ENCODE results near the gene PCBP3.

- TF ChIP-seq, protein P1, sequence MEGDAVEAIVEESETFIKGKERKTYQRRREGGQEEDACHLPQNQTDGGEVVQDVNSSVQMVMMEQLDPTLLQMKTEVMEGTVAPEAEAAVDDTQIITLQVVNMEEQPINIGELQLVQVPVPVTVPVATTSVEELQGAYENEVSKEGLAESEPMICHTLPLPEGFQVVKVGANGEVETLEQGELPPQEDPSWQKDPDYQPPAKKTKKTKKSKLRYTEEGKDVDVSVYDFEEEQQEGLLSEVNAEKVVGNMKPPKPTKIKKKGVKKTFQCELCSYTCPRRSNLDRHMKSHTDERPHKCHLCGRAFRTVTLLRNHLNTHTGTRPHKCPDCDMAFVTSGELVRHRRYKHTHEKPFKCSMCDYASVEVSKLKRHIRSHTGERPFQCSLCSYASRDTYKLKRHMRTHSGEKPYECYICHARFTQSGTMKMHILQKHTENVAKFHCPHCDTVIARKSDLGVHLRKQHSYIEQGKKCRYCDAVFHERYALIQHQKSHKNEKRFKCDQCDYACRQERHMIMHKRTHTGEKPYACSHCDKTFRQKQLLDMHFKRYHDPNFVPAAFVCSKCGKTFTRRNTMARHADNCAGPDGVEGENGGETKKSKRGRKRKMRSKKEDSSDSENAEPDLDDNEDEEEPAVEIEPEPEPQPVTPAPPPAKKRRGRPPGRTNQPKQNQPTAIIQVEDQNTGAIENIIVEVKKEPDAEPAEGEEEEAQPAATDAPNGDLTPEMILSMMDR (IDR thresholded peaks at IDR 0.05), result no peak
- TF ChIP-seq POLR2A (IDR thresholded peaks at IDR 0.05), result no peak
Measured at GRCh38 chr21:45737485-45738166, 94.1 kb downstream of the PCBP3 start.

Measured in lower leg skin (tissue), 3 donors.